Liver (tissue), 2 donors: ENCODE measurements around the gene PXYLP1.

Source experiments
- FOXA2 ChIP-seq: IDR thresholded peaks from 2 replicates; pipeline ENCODE4 v1.6.1; 2016; ENCODE audit warnings: antibody characterized with exemption
- YY1 ChIP-seq: IDR thresholded peaks from 2 replicates; pipeline ENCODE4 v1.6.1; 2016; ENCODE audit warnings: antibody characterized with exemption, mild to moderate bottlenecking
- TF ChIP-seq, protein P1 (sequence below): IDR thresholded peaks from 2 replicates; pipeline ENCODE4 v1.6.1; 2016; ENCODE audit warnings: antibody characterized with exemption, mild to moderate bottlenecking
- TF ChIP-seq, protein P2 (sequence below): fragments of 150-350 bp; IDR thresholded peaks from 2 replicates; pipeline ENCODE4 v1.5.1; 2017; ENCODE audit warnings: improper control_type of control experiment, low read depth, low read length; ENCODE audit not compliant: missing input control
- donor health status: healthy.

DNA sequence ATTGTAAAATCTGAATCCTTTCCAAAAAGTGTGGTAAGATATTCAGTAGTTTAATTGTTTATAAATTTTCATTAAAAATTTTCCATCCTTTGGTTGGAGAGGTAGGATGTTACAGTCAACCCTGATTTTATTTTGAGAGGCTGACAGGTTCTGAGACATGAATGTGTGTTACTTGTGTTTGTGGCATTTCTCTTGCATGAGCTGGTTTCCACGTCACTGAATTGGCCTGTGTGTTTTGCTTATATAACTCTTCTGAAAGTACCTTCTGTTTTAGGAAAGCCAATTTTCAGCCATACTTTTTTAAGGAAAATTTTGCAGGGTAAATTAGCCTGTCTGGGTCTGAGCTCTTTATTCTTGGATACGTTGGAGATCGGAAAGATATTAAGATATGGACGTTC lies 30.7 kb downstream of the PXYLP1 start:
- no peak for TF ChIP-seq YY1
- TF ChIP-seq, protein P1, sequence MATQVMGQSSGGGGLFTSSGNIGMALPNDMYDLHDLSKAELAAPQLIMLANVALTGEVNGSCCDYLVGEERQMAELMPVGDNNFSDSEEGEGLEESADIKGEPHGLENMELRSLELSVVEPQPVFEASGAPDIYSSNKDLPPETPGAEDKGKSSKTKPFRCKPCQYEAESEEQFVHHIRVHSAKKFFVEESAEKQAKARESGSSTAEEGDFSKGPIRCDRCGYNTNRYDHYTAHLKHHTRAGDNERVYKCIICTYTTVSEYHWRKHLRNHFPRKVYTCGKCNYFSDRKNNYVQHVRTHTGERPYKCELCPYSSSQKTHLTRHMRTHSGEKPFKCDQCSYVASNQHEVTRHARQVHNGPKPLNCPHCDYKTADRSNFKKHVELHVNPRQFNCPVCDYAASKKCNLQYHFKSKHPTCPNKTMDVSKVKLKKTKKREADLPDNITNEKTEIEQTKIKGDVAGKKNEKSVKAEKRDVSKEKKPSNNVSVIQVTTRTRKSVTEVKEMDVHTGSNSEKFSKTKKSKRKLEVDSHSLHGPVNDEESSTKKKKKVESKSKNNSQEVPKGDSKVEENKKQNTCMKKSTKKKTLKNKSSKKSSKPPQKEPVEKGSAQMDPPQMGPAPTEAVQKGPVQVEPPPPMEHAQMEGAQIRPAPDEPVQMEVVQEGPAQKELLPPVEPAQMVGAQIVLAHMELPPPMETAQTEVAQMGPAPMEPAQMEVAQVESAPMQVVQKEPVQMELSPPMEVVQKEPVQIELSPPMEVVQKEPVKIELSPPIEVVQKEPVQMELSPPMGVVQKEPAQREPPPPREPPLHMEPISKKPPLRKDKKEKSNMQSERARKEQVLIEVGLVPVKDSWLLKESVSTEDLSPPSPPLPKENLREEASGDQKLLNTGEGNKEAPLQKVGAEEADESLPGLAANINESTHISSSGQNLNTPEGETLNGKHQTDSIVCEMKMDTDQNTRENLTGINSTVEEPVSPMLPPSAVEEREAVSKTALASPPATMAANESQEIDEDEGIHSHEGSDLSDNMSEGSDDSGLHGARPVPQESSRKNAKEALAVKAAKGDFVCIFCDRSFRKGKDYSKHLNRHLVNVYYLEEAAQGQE: no peak
- TF ChIP-seq FOXA2: no peak
- TF ChIP-seq, protein P2, sequence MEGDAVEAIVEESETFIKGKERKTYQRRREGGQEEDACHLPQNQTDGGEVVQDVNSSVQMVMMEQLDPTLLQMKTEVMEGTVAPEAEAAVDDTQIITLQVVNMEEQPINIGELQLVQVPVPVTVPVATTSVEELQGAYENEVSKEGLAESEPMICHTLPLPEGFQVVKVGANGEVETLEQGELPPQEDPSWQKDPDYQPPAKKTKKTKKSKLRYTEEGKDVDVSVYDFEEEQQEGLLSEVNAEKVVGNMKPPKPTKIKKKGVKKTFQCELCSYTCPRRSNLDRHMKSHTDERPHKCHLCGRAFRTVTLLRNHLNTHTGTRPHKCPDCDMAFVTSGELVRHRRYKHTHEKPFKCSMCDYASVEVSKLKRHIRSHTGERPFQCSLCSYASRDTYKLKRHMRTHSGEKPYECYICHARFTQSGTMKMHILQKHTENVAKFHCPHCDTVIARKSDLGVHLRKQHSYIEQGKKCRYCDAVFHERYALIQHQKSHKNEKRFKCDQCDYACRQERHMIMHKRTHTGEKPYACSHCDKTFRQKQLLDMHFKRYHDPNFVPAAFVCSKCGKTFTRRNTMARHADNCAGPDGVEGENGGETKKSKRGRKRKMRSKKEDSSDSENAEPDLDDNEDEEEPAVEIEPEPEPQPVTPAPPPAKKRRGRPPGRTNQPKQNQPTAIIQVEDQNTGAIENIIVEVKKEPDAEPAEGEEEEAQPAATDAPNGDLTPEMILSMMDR: no peak
